Spleen (tissue), 11 donors: ENCODE data around the gene TUG1. TPM values are rescaled to one million over a fixed set of nuclear protein-coding genes. Genes with fewer than 3 reads are reported as not detected.

Source experiments
- DNase-seq: peaks from one replicate; pipeline ENCODE4 v3.0.0-alpha.2; 2020
- H3K27ac ChIP-seq, 8 donors: fragments of 200-600 bp; sonication (generic) in 7 of 8; 1 replicate in 4 of 8; 2 replicates in 4 of 8; pipeline versions ENCODE4 v1.5.0 to v1.8.0; 2016 to 2021; ENCODE audit warnings: inconsistent platforms in 4 of 8, mild to moderate bottlenecking in 4 of 8, moderate library complexity in 1 of 8
- H3K27me3 ChIP-seq, 7 donors: fragments of 200-600 bp; sonication (generic) in 6 of 7; replicated peaks in 1 of 7; 1 replicate in 4 of 7; 2 replicates in 3 of 7; pipeline versions ENCODE4 v1.5.0 to v1.8.0; 2016 to 2021; ENCODE audit warnings: inconsistent platforms in 3 of 7, mild to moderate bottlenecking in 1 of 7
- H3K36me3 ChIP-seq, 6 donors: fragments of 200-600 bp; sonication (generic) in 5 of 6; 1 replicate in 4 of 6; 2 replicates in 2 of 6; pipeline versions ENCODE4 v1.5.0 to v1.8.0; 2016 to 2021; ENCODE audit warnings: inconsistent platforms in 2 of 6
- H3K4me1 ChIP-seq, 6 donors: fragments of 200-600 bp; sonication (generic) in 5 of 6; 1 replicate in 3 of 6; 2 replicates in 3 of 6; pipeline versions ENCODE4 v1.5.0 to v1.8.0; 2016 to 2021; ENCODE audit warnings: inconsistent platforms in 3 of 6
- H3K4me3 ChIP-seq, 8 donors: fragments of 200-600 bp; sonication (generic) in 7 of 8; 1 replicate in 4 of 8; 2 replicates in 4 of 8; pipeline versions ENCODE4 v1.5.0 to v1.8.0; 2016 to 2021; ENCODE audit warnings: inconsistent platforms in 4 of 8, mild to moderate bottlenecking in 4 of 8, moderate library complexity in 2 of 8
- H3K9me3 ChIP-seq, 8 donors: fragments of 200-600 bp; sonication (generic) in 7 of 8; 1 replicate in 4 of 8; 2 replicates in 4 of 8; pipeline versions ENCODE4 v1.5.0 to v1.8.0; 2016 to 2021; ENCODE audit warnings: inconsistent platforms in 4 of 8
- POLR2A ChIP-seq, 3 donors: fragments of 450-650 bp; IDR thresholded peaks; one replicate each; pipeline ENCODE4 v1.5.1; 2017; ENCODE audit warnings: antibody characterized with exemption in 3 of 3, mild to moderate bottlenecking in 1 of 3
- POLR2AphosphoS5 ChIP-seq, 3 donors: sonication (generic); formaldehyde crosslinking; IDR thresholded peaks; one replicate each; pipeline ENCODE4 v1.5.1; 2017; ENCODE audit warnings: antibody characterized with exemption in 3 of 3
- WGBS, 5 donors: extraction: QIAGEN DNeasy Blood & Tissue Kit in 3 of 5; methylation state at CpG; one replicate each; pipeline versions ENCODE4 v1.1.5 to v1.1.7; 2013 to 2018; 5-methylcytosine and 5-hydroxymethylcytosine counted together
- intact Hi-C: fragments of 100-400 bp; cut with DNase I; formaldehyde crosslinking; loops from one replicate; pipeline ENCODE4 v1.15.0; 2023; ENCODE audit warnings: low total_unique reads
- polyA plus RNA-seq, 3 donors: library from polyadenylated mRNA; stranded (reverse); fragments of 200-250 nt; gene quantifications; one replicate each; pipeline ENCODE4 v1.2.1, GENCODE V29; 2013
- total RNA-seq, 7 donors: library from RNA; depleted of rRNA in 3 of 7; stranded (reverse); fragments of >200 nt in 3 of 7; fragmentation: NEBNext Ultra II Directional in 4 of 7; extraction: Animal tissue kit (Norgen Biotek cat#: 25700) in 4 of 7; gene quantifications; one replicate each; pipeline versions ENCODE4 v1.1.0 to v1.2.1, GENCODE V29; 2016 to 2021
- TF ChIP-seq, protein P1 (sequence below), 11 experiments: fragments of 200-600 bp in 7 of 11; fragments of 450-650 bp in 4 of 11; sonication (generic) in 4 of 11; IDR thresholded peaks in 8 of 11; conservative IDR thresholded peaks in 3 of 11; 1 replicate in 7 of 11; 2 replicates in 4 of 11; pipeline versions ENCODE4 v1.4.0 to v1.8.0; 2016 to 2021; ENCODE audit warnings: antibody characterized with exemption in 11 of 11, inconsistent platforms in 4 of 11, mild to moderate bottlenecking in 1 of 11
- donor health status: healthy with polysubstance abuse.
- donor health status: DM: no; HTN: no; CAD: no; lungs with moderate emphysema.
- donor health status: DM: no; HTN: no; CAD: no.
- donor health status: Bipolar disorder and iron deficiency.
- donor health status: healthy.
- donor health status: DM: no; HTN: no; CAD: no.
- donor health status: DM: yes; HTN: yes; CAD: no.

Gene TUG1
- total and polyA plus RNA-seq, 10 donors = 23.3 to 127 (median 85.0) TPM

- Histone ChIP-seq H3K9me3 (no peaks in the 10 kb centered on the region), H3K36me3 (peaks cover 11 to 100% (median 99%) of the 10 kb centered on the region in 6 donors), H3K4me3 (peak overlapping the region in 1 of 8 donors; percentile 21), H3K27me3 (no peaks in the 10 kb centered on the region), H3K27ac (peak overlapping the region in 4 of 8 donors; percentile 20 to 73 (median 50)), H3K4me1 (peaks cover 0 to 18% (median 0%) of the 10 kb centered on the region in 6 donors)
- 38 to 59% (median 57%) methylated on average over 6 to 7 of the region's 7 CpGs for WGBS, 5 donors
- no peak for DNase-seq
- TF ChIP-seq POLR2A (IDR thresholded peaks at IDR 0.05) = no peak
- peak in 2 of 3 donors; percentile 33 to 41 for TF ChIP-seq POLR2AphosphoS5 (IDR thresholded peaks at IDR 0.05)
- TF ChIP-seq, protein P1, sequence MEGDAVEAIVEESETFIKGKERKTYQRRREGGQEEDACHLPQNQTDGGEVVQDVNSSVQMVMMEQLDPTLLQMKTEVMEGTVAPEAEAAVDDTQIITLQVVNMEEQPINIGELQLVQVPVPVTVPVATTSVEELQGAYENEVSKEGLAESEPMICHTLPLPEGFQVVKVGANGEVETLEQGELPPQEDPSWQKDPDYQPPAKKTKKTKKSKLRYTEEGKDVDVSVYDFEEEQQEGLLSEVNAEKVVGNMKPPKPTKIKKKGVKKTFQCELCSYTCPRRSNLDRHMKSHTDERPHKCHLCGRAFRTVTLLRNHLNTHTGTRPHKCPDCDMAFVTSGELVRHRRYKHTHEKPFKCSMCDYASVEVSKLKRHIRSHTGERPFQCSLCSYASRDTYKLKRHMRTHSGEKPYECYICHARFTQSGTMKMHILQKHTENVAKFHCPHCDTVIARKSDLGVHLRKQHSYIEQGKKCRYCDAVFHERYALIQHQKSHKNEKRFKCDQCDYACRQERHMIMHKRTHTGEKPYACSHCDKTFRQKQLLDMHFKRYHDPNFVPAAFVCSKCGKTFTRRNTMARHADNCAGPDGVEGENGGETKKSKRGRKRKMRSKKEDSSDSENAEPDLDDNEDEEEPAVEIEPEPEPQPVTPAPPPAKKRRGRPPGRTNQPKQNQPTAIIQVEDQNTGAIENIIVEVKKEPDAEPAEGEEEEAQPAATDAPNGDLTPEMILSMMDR (IDR thresholded peaks at IDR 0.05 in 8 of 11, conservative IDR thresholded peaks at IDR 0.05 in 3 of 11) = no peak
- intact Hi-C loops = no loop called here
Measured at GRCh38 chr22:30940685-30941362, 28.2 kb upstream of the TUG1 start.

DNA sequence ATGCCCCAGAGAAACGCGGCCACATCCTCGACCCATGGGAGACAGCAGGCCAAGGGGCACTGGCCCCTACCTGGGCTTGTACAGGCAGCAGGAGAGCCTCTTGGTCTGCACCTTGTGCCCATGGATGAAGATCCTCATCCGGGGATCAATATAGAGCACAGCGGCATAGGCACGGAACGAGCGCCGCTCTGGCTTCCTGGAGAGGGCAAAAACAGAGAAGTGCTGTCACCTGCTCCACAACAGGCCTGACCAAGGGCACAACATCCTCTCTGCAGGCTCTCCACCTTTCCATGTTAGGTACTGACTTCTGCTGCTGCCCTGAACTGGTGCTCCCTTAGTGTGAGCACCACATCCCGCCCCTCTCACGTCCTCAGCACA lies 27.7 kb upstream of the TUG1 start:
- Histone ChIP-seq H3K27ac (peak overlapping the region in 4 of 8 donors; percentile 20 to 73 (median 50)), H3K36me3 (peaks cover 11 to 100% (median 99%) of the 10 kb centered on the region in 6 donors)
- intact Hi-C loops = no loop called here

DNA sequence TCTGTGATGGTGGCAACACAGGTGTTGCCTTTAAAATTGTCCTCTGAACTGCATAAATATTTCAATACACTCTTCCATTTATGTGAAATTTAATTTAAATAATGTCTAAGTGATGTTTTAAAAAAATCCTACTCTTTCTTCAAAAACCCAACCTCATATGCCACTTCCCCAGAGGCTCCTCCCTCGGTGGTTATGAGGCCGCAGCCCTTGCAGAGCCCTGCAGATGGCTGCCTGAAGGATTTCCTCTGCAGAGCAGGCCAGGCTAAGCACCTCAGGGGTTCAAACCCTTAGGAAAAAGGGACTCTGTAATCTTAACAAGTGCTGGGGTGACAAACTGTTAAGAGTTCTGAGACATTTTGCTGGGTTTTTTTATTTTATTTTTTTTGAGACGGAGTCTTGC lies 25.7 kb upstream of the TUG1 start:
- H3K27ac ChIP-seq = no peak overlapping the region
- H3K36me3 ChIP-seq = peaks cover 4 to 100% (median 94%) of the 10 kb centered on the region in 6 donors
- no peak overlapping the region for H3K4me3 ChIP-seq
- no peaks in the 10 kb centered on the region for H3K27me3 ChIP-seq
- H3K9me3 ChIP-seq = no peaks in the 10 kb centered on the region
- intact Hi-C loops = no loop called here
- no peak for TF ChIP-seq POLR2A (IDR thresholded peaks at IDR 0.05)
- TF ChIP-seq POLR2AphosphoS5 (IDR thresholded peaks at IDR 0.05) = no peak
- TF ChIP-seq, protein P1 (IDR thresholded peaks at IDR 0.05 in 8 of 11, conservative IDR thresholded peaks at IDR 0.05 in 3 of 11) = no peak
- peaks cover 0 to 28% (median 6%) of the 10 kb centered on the region in 6 donors for H3K4me1 ChIP-seq
- WGBS, 5 donors = 39 to 55% (median 48%) methylated on average over 3 of the region's 3 CpGs
- no peak for DNase-seq

More for the DNA sequence above, 27.7 kb upstream of the TUG1 start:
- 82 to 95% (median 90%) methylated on average over 7 to 11 of the region's 11 CpGs for WGBS, 5 donors
- H3K4me1 ChIP-seq = peaks cover 0 to 18% (median 0%) of the 10 kb centered on the region in 6 donors
- DNase-seq = no peak
- H3K9me3 ChIP-seq = no peaks in the 10 kb centered on the region
- no peaks in the 10 kb centered on the region for H3K27me3 ChIP-seq
- no peak for TF ChIP-seq POLR2AphosphoS5 (IDR thresholded peaks at IDR 0.05)
- TF ChIP-seq, protein P1 (IDR thresholded peaks at IDR 0.05 in 8 of 11, conservative IDR thresholded peaks at IDR 0.05 in 3 of 11) = no peak
- no peak for TF ChIP-seq POLR2A (IDR thresholded peaks at IDR 0.05)
- H3K4me3 ChIP-seq = no peak overlapping the region

DNA sequence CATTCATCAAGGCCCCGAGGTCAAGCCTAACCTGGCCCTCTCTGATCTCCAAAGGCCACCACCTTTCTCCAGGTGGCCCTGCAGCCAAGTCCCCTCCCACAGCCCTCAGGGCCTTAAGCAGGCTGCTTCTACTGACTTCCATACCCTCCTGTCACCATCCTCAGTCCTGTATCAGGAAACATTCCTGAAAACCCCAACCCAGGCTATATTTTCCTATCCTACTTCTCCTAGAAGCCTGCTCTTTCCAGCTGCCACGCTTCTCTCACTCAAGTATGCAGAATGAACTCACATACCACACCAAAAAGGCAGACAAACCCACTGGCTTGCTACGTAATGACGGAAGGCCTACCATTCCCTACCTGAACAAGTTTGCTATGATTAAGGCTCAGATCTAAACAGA lies 24.1 kb upstream of the TUG1 start:
- H3K27me3 ChIP-seq = no peaks in the 10 kb centered on the region
- H3K36me3 ChIP-seq = peaks cover 8 to 100% (median 91%) of the 10 kb centered on the region in 6 donors
- WGBS, 5 donors = 95 to 98% (median 97%) methylated on average over 4 of the region's 4 CpGs
- TF ChIP-seq POLR2A (IDR thresholded peaks at IDR 0.05) (no peak), POLR2AphosphoS5 (IDR thresholded peaks at IDR 0.05) (no peak)
- TF ChIP-seq, protein P1 (IDR thresholded peaks at IDR 0.05 in 8 of 11, conservative IDR thresholded peaks at IDR 0.05 in 3 of 11) = no peak
- DNase-seq = no peak
- peaks cover 0 to 30% (median 6%) of the 10 kb centered on the region in 6 donors for H3K4me1 ChIP-seq
- no peaks in the 10 kb centered on the region for H3K9me3 ChIP-seq
- H3K4me3 ChIP-seq = no peak overlapping the region
- intact Hi-C loops = loop anchor here (5.0 kb wide), 1 partner anchor 142 kb away; no protein-coding TSS in a partner anchor
- no peak overlapping the region for H3K27ac ChIP-seq
